CD4-positive, CD25-positive, alpha-beta regulatory T cell (primary cell): ENCODE measurements around the gene CKB. TPM values are rescaled to one million over a fixed set of nuclear protein-coding genes. Genes with fewer than 3 reads are reported as not detected.
"Not testable (repeated sequence)": the region's sequence is repeated elsewhere in the genome, so short reads cannot be mapped to it uniquely, and the experiment has no call there.

ENCODE experiments used
- ATAC-seq, 2 donors: fragments of 150-1000 bp; cut with Tn5 transposase; one replicate each; pipeline ENCODE4 v1.10.0; 2021; ENCODE audit warnings: low read depth in 2 of 2, moderate number of reproducible peaks in 2 of 2, moderate library complexity in 1 of 2
- DNase-seq, 3 donors: peaks; one replicate each; pipeline versions ENCODE4 v3.0.0 to v3.0.0-alpha.2; 2012 to 2022; ENCODE audit warnings: mixed read lengths in 1 of 3
- H3K27ac ChIP-seq: one replicate; pipeline ENCODE4 v1.7.0; 2013; ENCODE audit warnings: mild to moderate bottlenecking, low read length; ENCODE audit not compliant: insufficient read depth, poor library complexity, severe bottlenecking
- H3K27me3 ChIP-seq: one replicate; pipeline ENCODE4 v1.7.0; 2013; ENCODE audit warnings: low read length; ENCODE audit not compliant: control insufficient read depth, insufficient read depth
- H3K36me3 ChIP-seq: one replicate; pipeline ENCODE4 v1.7.0; 2013; ENCODE audit warnings: mild to moderate bottlenecking, low read length, moderate library complexity; ENCODE audit not compliant: control insufficient read depth, insufficient read depth
- H3K4me1 ChIP-seq: 2 replicates; pipeline ENCODE4 v1.7.0; 2013; ENCODE audit warnings: mild to moderate bottlenecking, low read length; ENCODE audit not compliant: insufficient read depth, control insufficient read depth, poor library complexity, severe bottlenecking
- H3K4me3 ChIP-seq: one replicate; pipeline ENCODE4 v1.7.0; 2013; ENCODE audit warnings: low read depth, mild to moderate bottlenecking, low read length, moderate library complexity
- H3K9me3 ChIP-seq, 2 experiments: 1 replicate in 1 of 2; 2 replicates in 1 of 2; pipeline ENCODE4 v1.7.0; 2013; ENCODE audit warnings: low read length in 2 of 2, mild to moderate bottlenecking in 1 of 2, moderate library complexity in 1 of 2; ENCODE audit not compliant: control insufficient read depth in 2 of 2
- H3K27ac Mint-ChIP-seq, 3 donors: one replicate each; pipeline ENCODE4 v1.8.0; 2020 to 2022; ENCODE audit warnings: mild to moderate bottlenecking in 3 of 3, mixed read lengths in 3 of 3, moderate library complexity in 2 of 3
- H3K27me3 Mint-ChIP-seq: one replicate; pipeline ENCODE4 v1.8.0; 2022; ENCODE audit warnings: mild to moderate bottlenecking, mixed read lengths
- H3K36me3 Mint-ChIP-seq: one replicate; pipeline ENCODE4 v1.8.0; 2020; ENCODE audit warnings: mixed read lengths
- H3K4me1 Mint-ChIP-seq, 4 donors: one replicate each; pipeline ENCODE4 v1.8.0; 2020 to 2022; ENCODE audit warnings: mixed read lengths in 4 of 4, mild to moderate bottlenecking in 1 of 4
- H3K4me3 Mint-ChIP-seq, 4 donors: one replicate each; pipeline ENCODE4 v1.8.0; 2020 to 2022; ENCODE audit warnings: mild to moderate bottlenecking in 4 of 4, mixed read lengths in 4 of 4, moderate library complexity in 3 of 4
- H3K9me3 Mint-ChIP-seq, 7 donors: one replicate each; pipeline ENCODE4 v1.8.0; 2020 to 2022; ENCODE audit warnings: mixed read lengths in 7 of 7, mild to moderate bottlenecking in 3 of 7, moderate library complexity in 2 of 7
- polyA plus RNA-seq, 4 donors: library from polyadenylated mRNA; unstranded; fragments of 300-500 nt; fragmentation: Illumina TruSeq; gene quantifications; one replicate each; pipeline ENCODE4 v1.2.3, GENCODE V29; 2021
- total RNA-seq: library from RNA; stranded (reverse); gene quantifications from one replicate; pipeline ENCODE4 v1.2.3, GENCODE V29; 2022

CKB gene
- total and polyA plus RNA-seq, 5 donors from 2014 or later = 1.4 to 5.8 (median 1.7) TPM; not detected in 1

DNA sequence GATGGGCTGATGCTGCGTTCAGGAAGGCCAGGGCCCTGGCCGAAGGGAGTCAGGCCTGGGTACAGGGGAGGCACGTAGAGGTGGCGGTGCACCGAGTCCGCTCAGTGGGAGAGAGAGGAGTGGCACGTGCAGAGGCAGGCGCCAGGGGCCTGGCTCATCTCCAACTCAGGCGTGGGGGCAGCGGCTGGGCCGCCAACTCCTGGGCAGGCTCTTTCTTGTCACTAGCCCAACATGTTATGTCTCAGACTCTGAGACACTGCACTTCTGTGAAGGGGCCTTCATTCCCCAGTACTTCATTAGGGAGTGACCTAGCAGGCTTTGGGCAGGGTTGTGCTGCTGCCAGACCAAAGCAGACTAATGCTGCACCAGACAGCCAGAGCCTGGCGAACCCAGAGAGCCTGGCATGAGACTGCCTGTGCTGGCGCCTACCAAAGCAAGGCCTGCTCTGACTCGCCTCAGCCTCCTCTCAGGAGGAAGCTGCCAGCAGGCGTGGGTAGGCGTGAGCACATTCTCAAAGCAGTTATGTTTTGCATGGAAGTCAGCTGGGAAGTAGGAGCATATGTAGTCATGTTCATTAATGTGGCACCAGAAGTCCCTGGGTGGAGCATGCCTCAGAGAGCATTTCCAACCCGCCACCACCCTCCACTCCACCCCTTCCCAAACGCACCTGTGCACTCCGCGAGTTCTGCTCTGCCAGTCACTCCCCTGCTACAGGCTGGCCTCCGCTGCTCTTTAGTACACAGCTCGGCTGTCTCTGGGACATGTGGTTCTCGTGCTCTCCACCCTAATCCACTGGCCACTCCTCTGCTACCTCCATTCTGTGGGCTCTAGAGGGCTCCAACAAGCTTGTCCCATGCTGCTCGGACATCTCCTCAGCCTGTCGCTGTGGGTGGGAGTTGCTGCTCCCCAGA is 9.7 kb downstream of the CKB start:
- H3K27ac Mint-ChIP-seq = peak overlapping the region in 1 of 3 donors; percentile 46
- peak overlapping the region in 1 of 4 donors; percentile 35 for H3K4me3 Mint-ChIP-seq
- ATAC-seq = no peak
- H3K27me3 Mint-ChIP-seq = no peaks in the 10 kb centered on the region
- H3K4me3 ChIP-seq = no peak overlapping the region
- peaks cover 8% of the 10 kb centered on the region for H3K36me3 Mint-ChIP-seq
- no peaks in the 10 kb centered on the region for H3K9me3 Mint-ChIP-seq
- peaks cover 0 to 2% (median 0%) of the 10 kb centered on the region in 4 donors for H3K4me1 Mint-ChIP-seq
- no peaks in the 10 kb centered on the region for H3K4me1 ChIP-seq
- DNase-seq = no peak
- no peaks in the 10 kb centered on the region for H3K27me3 ChIP-seq
- no peak overlapping the region for H3K27ac ChIP-seq
- H3K9me3 ChIP-seq = no peaks in the 10 kb centered on the region
- H3K36me3 ChIP-seq = peaks cover under 1% of the 10 kb centered on the region

DNA sequence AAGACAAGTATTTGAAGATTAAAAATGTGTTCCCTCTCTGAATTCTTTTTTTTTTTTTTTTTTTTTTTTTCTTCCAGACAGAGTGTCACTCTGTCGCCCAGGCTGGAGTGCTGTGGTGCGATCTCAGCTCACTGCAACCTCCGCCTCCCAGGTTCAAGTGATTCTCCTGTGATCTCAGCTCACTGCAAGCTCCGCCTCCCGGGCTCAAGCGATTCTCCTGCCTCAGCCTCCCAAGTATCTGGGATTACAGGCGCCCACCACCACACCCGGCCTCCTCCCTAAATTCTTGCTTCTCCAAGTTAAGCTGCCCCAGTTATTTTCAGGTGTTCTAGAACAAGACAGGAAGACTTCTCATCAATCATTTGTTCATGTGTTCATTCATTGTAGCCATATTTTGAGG is 10.4 kb downstream of the CKB start:
- not testable (repeated sequence) for H3K36me3 ChIP-seq, H3K9me3 ChIP-seq, H3K4me1 Mint-ChIP-seq, DNase-seq, ATAC-seq, H3K4me3 ChIP-seq, H3K27ac ChIP-seq, H3K9me3 Mint-ChIP-seq, H3K4me1 ChIP-seq, H3K27me3 ChIP-seq, H3K27me3 Mint-ChIP-seq
- H3K27ac Mint-ChIP-seq = peak overlapping the region in 1 of 3 donors; percentile 46
- peaks cover 11% of the 10 kb centered on the region for H3K36me3 Mint-ChIP-seq
- peak overlapping the region in 1 of 4 donors; percentile 35 for H3K4me3 Mint-ChIP-seq

DNA sequence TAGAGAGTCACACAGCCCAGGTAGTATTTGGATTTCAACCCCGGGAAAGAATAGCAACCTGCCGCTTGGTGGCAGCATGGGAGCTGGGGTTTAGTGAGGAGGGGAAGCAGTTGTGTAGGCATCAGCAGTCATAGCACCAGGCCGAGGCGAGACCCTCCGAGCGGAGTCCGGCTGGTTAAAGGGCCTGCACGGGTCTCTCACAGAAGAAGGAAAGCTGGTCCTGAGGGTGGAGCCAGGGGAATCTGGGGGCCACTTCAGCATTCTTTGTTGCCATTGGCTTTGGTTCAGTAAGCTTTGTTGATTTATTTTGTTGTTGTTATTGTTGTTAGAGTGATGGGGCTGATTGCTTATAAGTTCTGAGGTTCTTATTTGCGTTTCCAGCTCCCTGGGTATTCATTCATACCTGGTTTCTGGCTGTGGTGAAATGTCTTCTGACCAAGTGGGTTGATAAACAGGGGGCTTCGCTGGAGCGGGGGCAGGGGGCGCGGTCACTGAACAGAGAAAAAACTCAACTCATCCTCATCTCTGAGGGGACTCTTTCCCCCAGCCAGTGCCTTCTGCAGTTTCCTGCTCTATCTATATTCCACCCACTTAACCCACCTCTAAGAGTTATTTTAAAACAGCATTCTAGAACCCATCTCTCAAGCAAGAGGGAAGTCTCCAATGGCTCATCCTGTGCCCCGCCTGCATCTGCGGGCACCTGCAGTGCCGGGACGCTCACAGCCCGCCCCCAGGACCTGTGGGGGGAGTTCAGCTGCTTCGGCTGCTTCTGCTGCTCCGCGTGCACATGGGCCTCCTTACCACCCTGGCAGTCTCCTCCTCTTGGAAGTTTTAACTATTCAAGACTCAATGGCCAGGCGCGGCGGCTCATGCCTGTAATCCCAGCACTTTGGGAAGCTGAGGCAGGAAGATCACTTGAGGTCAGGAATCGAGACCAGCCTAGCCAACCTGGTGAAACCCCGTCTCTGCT is 11.6 kb downstream of the CKB start:
- no peaks in the 10 kb centered on the region for H3K9me3 ChIP-seq
- H3K4me3 ChIP-seq = no peak overlapping the region
- no peaks in the 10 kb centered on the region for H3K27me3 ChIP-seq
- peak overlapping the region in 1 of 3 donors; percentile 48 for H3K27ac Mint-ChIP-seq
- H3K4me3 Mint-ChIP-seq = no peak overlapping the region
- DNase-seq = no peak
- H3K27me3 Mint-ChIP-seq = no peaks in the 10 kb centered on the region
- peaks cover 4% of the 10 kb centered on the region for H3K36me3 ChIP-seq
- no peaks in the 10 kb centered on the region for H3K9me3 Mint-ChIP-seq
- no peak overlapping the region for H3K27ac ChIP-seq
- H3K36me3 Mint-ChIP-seq = peaks cover 11% of the 10 kb centered on the region
- H3K4me1 ChIP-seq = no peaks in the 10 kb centered on the region
- H3K4me1 Mint-ChIP-seq = peaks cover 0 to 2% (median 0%) of the 10 kb centered on the region in 4 donors
- no peak for ATAC-seq

DNA sequence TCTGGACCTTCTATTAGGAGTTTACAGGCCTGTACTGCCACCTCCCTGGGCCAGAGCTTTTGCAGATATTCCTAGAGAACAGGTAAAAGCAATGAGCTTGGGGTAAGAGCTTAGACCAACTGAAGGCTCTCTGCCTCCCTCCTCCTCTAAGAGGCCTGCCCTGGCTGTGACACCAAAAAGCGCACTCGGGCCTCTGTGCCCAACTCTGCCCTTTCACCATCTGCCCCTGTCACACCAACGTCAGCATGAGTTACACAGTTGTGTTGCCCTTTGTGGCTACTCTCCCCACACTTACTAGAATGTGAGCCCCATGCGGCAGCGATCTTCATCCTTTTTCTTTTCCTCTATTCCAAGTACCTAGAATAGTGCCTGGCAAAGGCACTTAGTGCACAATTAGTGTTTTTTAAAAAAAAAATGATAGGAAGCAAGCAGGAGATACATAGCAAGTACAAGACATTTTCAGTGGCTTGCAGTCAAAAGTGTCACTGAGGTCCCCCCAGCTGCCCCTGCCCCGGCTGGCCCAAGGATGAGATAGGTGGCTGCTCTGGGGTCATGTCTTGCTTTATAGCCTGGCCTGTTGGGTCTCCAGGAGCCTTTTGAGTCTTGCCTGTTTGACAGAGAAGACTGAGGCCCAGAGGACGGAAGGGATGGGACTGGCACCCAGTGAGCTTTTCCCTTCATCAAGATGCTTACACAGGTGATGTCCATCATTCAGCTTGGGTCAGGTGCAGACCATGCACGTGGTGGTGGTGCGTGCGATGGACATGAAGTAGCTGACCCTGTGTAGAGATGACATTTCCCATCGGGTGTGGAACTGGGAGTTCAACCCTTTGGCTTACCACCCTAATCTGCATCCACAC is 12.5 kb downstream of the CKB start:
- H3K27ac Mint-ChIP-seq = peak overlapping the region in 2 of 3 donors; percentile 57 to 78
- DNase-seq = no peak
- H3K4me3 ChIP-seq = no peak overlapping the region
- no peaks in the 10 kb centered on the region for H3K27me3 Mint-ChIP-seq
- H3K27ac ChIP-seq = no peak overlapping the region
- no peaks in the 10 kb centered on the region for H3K4me1 ChIP-seq
- H3K4me3 Mint-ChIP-seq = no peak overlapping the region
- H3K27me3 ChIP-seq = no peaks in the 10 kb centered on the region
- no peaks in the 10 kb centered on the region for H3K9me3 Mint-ChIP-seq
- no peaks in the 10 kb centered on the region for H3K9me3 ChIP-seq
- H3K4me1 Mint-ChIP-seq = peaks cover 0 to 2% (median 0%) of the 10 kb centered on the region in 4 donors
- H3K36me3 ChIP-seq = peaks cover 8% of the 10 kb centered on the region
- ATAC-seq = no peak
- peaks cover 16% of the 10 kb centered on the region for H3K36me3 Mint-ChIP-seq

DNA sequence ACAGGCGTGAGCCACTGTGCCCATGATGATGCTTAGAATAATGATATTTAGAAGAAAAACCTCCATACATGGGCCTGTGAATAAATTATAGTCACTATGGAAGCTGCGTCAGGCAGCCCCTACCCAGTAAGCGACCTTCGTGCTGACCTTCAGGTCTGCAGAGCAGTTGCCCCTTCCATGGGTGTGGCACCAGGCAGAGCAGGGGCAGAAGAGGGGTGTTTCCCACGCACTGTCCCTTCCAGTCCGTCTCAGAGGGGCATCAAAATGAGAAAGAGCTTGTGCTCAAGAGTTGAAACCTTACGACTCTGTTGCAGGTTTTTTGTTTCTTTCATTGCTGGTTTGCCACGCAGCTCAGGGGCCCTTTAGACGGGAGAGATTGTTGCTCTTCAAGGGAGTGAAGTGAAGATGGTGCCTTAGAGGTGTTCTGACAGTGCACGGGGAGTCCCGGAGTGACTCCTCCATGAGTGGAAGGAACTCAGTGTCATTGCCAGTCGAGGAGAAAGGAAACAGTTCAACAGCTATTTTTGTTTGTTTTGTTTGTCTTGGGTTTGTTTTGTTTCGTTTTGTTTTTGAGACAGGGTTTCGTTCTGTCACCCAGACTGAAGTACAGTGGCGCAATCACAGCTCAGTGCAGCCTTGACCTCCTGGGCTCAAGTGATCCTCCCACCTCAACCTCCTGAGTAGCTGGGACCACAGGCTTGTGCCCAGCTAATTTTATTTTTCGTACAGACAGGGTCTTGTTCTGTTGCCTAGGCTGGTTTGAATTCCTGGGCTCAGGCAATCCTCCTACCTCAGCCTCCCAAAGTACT is 13.9 kb downstream of the CKB start:
- Mint-ChIP-seq H3K27me3 (no peaks in the 10 kb centered on the region), H3K9me3 (no peaks in the 10 kb centered on the region), H3K4me3 (no peak overlapping the region), H3K27ac (peak overlapping the region in 1 of 3 donors; percentile 32), H3K36me3 (peaks cover 25% of the 10 kb centered on the region), H3K4me1 (peaks cover 0 to 2% (median 0%) of the 10 kb centered on the region in 4 donors)
- Histone ChIP-seq H3K9me3 (no peaks in the 10 kb centered on the region), H3K4me1 (no peaks in the 10 kb centered on the region), H3K27me3 (no peaks in the 10 kb centered on the region), H3K27ac (no peak overlapping the region), H3K4me3 (no peak overlapping the region), H3K36me3 (peaks cover 18% of the 10 kb centered on the region)
- ATAC-seq (no peak), DNase-seq (no peak)

DNA sequence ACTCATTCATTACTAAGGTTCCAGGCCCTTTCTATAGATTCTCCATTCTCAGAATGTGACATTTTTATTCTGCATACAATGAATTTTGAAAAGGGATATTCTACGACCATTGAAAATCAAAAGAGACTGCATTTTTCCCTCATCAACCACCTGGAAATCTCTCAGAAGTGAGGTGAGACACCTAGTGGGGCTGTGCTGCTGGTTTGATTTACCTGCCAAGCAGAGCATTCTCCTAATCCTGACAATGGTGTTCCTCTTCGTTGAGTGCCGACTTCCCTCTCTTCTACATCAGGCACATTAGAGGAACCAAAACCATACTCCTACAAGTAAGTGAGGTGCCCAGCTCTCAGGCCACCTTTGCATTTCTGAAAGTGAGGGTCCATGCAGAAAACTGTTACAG is 14.9 kb downstream of the CKB start:
- Histone ChIP-seq H3K4me3 (no peak overlapping the region), H3K36me3 (peaks cover 28% of the 10 kb centered on the region), H3K4me1 (no peaks in the 10 kb centered on the region), H3K9me3 (no peaks in the 10 kb centered on the region), H3K27me3 (no peaks in the 10 kb centered on the region), H3K27ac (no peak overlapping the region)
- Mint-ChIP-seq H3K4me1 (peaks cover 0 to 2% (median 0%) of the 10 kb centered on the region in 4 donors), H3K36me3 (peaks cover 33% of the 10 kb centered on the region), H3K27me3 (no peaks in the 10 kb centered on the region), H3K27ac (no peak overlapping the region), H3K4me3 (no peak overlapping the region), H3K9me3 (no peaks in the 10 kb centered on the region)
- ATAC-seq (no peak), DNase-seq (no peak)
